SH-SY5Y (cell line): ENCODE measurements around the gene DCLRE1C.

Experiments used
- GATA2 ChIP-seq: IDR thresholded peaks from 2 replicates; pipeline ENCODE4 v1.6.1; 2011; ENCODE audit warnings: mild to moderate bottlenecking, low read depth, low read length
- GATA3 ChIP-seq: IDR thresholded peaks from 2 replicates; pipeline ENCODE4 v1.6.1; 2011; ENCODE audit warnings: low read depth, mild to moderate bottlenecking, low read length, moderate library complexity

- TF ChIP-seq GATA2 (no peak), GATA3 (no peak)
Observed at GRCh38 chr10:14891151-14891550, 62.7 kb downstream of the DCLRE1C start.
